Measurements from ENCODE around the gene LSM12. TPM values are rescaled to one million over a fixed set of nuclear protein-coding genes. Genes with fewer than 3 reads are reported as not detected.

The LSM12 gene
- total and polyA plus RNA-seq, 2 donors (not counting 3 experiments of a cell fraction or from before 2014, with no cell fraction given), result 36.5 to 68.9 TPM

GRCh38 chr17:44000871-44001460 is 65.5 kb downstream of the LSM12 start:
- intact Hi-C loops (cut with micrococcal nuclease), result loop anchor here (10.0 kb wide), 1 partner anchor 114 kb away; no protein-coding TSS in a partner anchor
- peaks cover 9% of the 10 kb centered on the region for H3K79me2 ChIP-seq (ENCODE audit: control insufficient read depth, insufficient read depth, low read length)
- H3K27ac ChIP-seq (ENCODE audit: insufficient read depth, low read depth, low read length), result no peak overlapping the region
- H4K20me1 ChIP-seq (replicated peaks; ENCODE audit: control insufficient read depth, extremely low read depth, insufficient read depth, low read length), result no peaks in the 10 kb centered on the region
- dilution Hi-C loops (cut with MboI; ENCODE audit: extremely low pct_ligation_motif_present, low sequenced_read_pairs), result no loop called here
- DNase-seq (ENCODE audit: low read depth, low spot score) (no peak), FAIRE-seq (no peak)
- no peaks in the 10 kb centered on the region for H3K36me3 ChIP-seq (ENCODE audit: control insufficient read depth in 2 of 2, extremely low read depth in 1 of 2, insufficient read depth in 2 of 2, low read length in 2 of 2)
- POLR2A ChIA-PET, result no interaction called here
- H3K9ac ChIP-seq (replicated peaks; ENCODE audit: extremely low read depth, insufficient read depth, low read length), result no peak overlapping the region
- H3K9me1 ChIP-seq (replicated peaks; ENCODE audit: control insufficient read depth, extremely low read depth, insufficient read depth, low read length), result no peaks in the 10 kb centered on the region
- BruUV-seq (replicated peaks), result no TSS peak
- TF ChIP-seq POLR2AphosphoS5 (IDR thresholded peaks at IDR 0.05; ENCODE audit: insufficient read depth, low read depth, low read length) (no peak), JUN (IDR thresholded peaks at IDR 0.05; ENCODE audit: borderline replicate concordance, insufficient read depth, insufficient read length, low read depth) (no peak), EZH2 (IDR thresholded peaks at IDR 0.05; ENCODE audit: borderline replicate concordance, low read depth, low read length, severe bottlenecking) (no peak), CTCF (IDR thresholded peaks at IDR 0.05; ENCODE audit: extremely low read depth in 1 of 2, insufficient read depth in 1 of 2, low read depth in 1 of 2, low read length in 2 of 2) (no peak), MAX (IDR thresholded peaks at IDR 0.05; ENCODE audit: insufficient read depth, insufficient read length) (no peak)
- no peak overlapping the region for H3K4me2 ChIP-seq (ENCODE audit: insufficient read depth, low read length)
- CTCF ChIA-PET, result interaction anchor here (0.8 to 2.5 kb wide), 3 partner anchors 58 to 91 kb away, joined by 3 to 14 read pairs (median 4); partner anchors contain the start of gene PPY
- H2AFZ ChIP-seq (ENCODE audit: low read depth, low read length), result no peak overlapping the region
- no peaks in the 10 kb centered on the region for H3K27me3 ChIP-seq (ENCODE audit: control insufficient read depth in 2 of 2, insufficient read depth in 2 of 2, low read length in 2 of 2)
- no peaks in the 10 kb centered on the region for H3K9me3 ChIP-seq (replicated peaks; ENCODE audit: control insufficient read depth, insufficient read depth, low read length)
- H3K4me1 ChIP-seq (ENCODE audit: control insufficient read depth, extremely low read depth, insufficient read depth, low read length), result peaks cover 26% of the 10 kb centered on the region
- H3K4me3 ChIP-seq (replicated peaks in 1 of 3; ENCODE audit: insufficient read depth in 1 of 3, low read depth in 1 of 3, low read length in 3 of 3), result no peak overlapping the region
